SK-N-SH (cell line): ENCODE results near the gene LAPTM4A.

Experiments used
- CTCF ChIP-seq: fragments of 200-600 bp; sonication (generic); IDR thresholded peaks from 2 replicates; pipeline ENCODE4 v1.6.1; 2017; ENCODE audit warnings: antibody characterized with exemption, mild to moderate bottlenecking, moderate library complexity
- GABPA ChIP-seq: IDR thresholded peaks from 2 replicates; pipeline ENCODE4 v1.4.0; 2012; ENCODE audit warnings: low read depth, mild to moderate bottlenecking
- JUND ChIP-seq: IDR thresholded peaks from 2 replicates; pipeline ENCODE4 v1.4.0; 2012
- POLR2AphosphoS5 ChIP-seq: IDR thresholded peaks from 2 replicates; pipeline ENCODE4 v1.6.1; 2012; ENCODE audit warnings: low read depth, low read length
- SIN3A ChIP-seq: IDR thresholded peaks from 2 replicates; pipeline ENCODE4 v1.6.1; 2012; ENCODE audit warnings: low read depth, mild to moderate bottlenecking, low read length, moderate library complexity, borderline replicate concordance
- TAF1 ChIP-seq: IDR thresholded peaks from 2 replicates; pipeline ENCODE4 v1.6.1; 2012; ENCODE audit warnings: low read depth, mild to moderate bottlenecking, low read length, moderate library complexity, borderline replicate concordance
- TEAD4 ChIP-seq: IDR thresholded peaks from 2 replicates; pipeline ENCODE4 v1.4.0; 2012; ENCODE audit warnings: mild to moderate bottlenecking, borderline replicate concordance; ENCODE audit not compliant: insufficient read depth
- USF1 ChIP-seq: IDR thresholded peaks from 2 replicates; pipeline ENCODE4 v1.4.0; 2012; ENCODE audit warnings: low read depth, borderline replicate concordance
- ZBTB33 ChIP-seq: IDR thresholded peaks from 2 replicates; pipeline ENCODE4 v1.4.0; 2012; ENCODE audit warnings: low read depth, borderline replicate concordance

GRCh38 chr2:20005067-20005627 lies 46.3 kb downstream of the LAPTM4A start:
- TF ChIP-seq ZBTB33, result no peak
- no peak for TF ChIP-seq CTCF
- TF ChIP-seq TEAD4, result no peak
- no peak for TF ChIP-seq TAF1
- TF ChIP-seq POLR2AphosphoS5, result no peak
- no peak for TF ChIP-seq JUND
- no peak for TF ChIP-seq SIN3A
- TF ChIP-seq GABPA, result no peak
- no peak for TF ChIP-seq USF1
